ENCODE data around the gene EXOC3.

Gene EXOC3

GRCh38 chr5:490116-491106, 47.4 kb downstream of the EXOC3 start:
- TF ChIP-seq, protein P1, sequence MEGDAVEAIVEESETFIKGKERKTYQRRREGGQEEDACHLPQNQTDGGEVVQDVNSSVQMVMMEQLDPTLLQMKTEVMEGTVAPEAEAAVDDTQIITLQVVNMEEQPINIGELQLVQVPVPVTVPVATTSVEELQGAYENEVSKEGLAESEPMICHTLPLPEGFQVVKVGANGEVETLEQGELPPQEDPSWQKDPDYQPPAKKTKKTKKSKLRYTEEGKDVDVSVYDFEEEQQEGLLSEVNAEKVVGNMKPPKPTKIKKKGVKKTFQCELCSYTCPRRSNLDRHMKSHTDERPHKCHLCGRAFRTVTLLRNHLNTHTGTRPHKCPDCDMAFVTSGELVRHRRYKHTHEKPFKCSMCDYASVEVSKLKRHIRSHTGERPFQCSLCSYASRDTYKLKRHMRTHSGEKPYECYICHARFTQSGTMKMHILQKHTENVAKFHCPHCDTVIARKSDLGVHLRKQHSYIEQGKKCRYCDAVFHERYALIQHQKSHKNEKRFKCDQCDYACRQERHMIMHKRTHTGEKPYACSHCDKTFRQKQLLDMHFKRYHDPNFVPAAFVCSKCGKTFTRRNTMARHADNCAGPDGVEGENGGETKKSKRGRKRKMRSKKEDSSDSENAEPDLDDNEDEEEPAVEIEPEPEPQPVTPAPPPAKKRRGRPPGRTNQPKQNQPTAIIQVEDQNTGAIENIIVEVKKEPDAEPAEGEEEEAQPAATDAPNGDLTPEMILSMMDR (conservative IDR thresholded peaks at IDR 0.05; ENCODE audit: low read depth, low read length), result no peak
- DNase-seq (ENCODE audit: low read depth), result no peak
- no peak overlapping the region for H3K4me3 ChIP-seq (ENCODE audit: low read length)

- DNase-seq (ENCODE audit: low read depth), result no peak
- no peak overlapping the region for H3K4me3 ChIP-seq (ENCODE audit: low read length)
- TF ChIP-seq, protein P1 (conservative IDR thresholded peaks at IDR 0.05; ENCODE audit: low read depth, low read length), result no peak
Observed at GRCh38 chr5:491119-491855, 48.3 kb downstream of the EXOC3 start.

- no peak overlapping the region for H3K4me3 ChIP-seq (ENCODE audit: low read length)
- TF ChIP-seq, protein P1 (conservative IDR thresholded peaks at IDR 0.05; ENCODE audit: low read depth, low read length), result no peak
- DNase-seq (ENCODE audit: low read depth), result no peak
Observed at GRCh38 chr5:491856-492155, 48.8 kb downstream of the EXOC3 start.

GRCh38 chr5:492314-492893, 49.4 kb downstream of the EXOC3 start:
- TF ChIP-seq, protein P1 (conservative IDR thresholded peaks at IDR 0.05; ENCODE audit: low read depth, low read length), result no peak
- no peak for DNase-seq (ENCODE audit: low read depth)
- no peak overlapping the region for H3K4me3 ChIP-seq (ENCODE audit: low read length)

DNA sequence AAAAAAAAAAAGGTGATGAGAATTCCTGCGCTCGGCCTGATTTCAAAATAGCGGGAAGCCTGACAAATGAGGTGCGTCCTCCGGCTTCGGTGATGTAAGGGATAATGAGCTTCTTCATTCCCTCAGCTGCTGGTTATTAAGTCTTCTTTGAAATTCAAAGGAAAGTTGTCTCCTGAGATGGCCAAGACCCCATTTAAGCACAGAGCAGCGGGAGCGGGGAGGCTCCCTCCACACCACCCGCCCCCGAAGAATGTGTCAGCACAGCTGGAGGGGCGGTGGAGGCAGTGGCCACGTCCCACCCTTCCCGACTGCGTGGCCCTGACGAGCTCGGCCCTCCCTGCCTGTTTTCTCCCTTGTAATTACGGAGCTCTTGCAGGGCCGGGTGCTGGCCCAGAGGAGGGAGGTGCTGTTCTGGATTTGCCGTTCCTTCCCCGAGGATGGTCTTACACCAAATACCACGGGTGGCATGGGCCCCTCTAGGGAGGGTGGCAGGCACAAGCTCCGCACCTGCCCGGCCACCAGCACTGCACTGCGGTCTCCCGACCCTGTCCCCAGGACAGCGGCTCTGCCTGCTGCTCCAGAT, 50.2 kb downstream of the EXOC3 start:
- no peak for DNase-seq (ENCODE audit: low read depth)
- TF ChIP-seq, protein P1 (conservative IDR thresholded peaks at IDR 0.05; ENCODE audit: low read depth, low read length), result no peak
- no peak overlapping the region for H3K4me3 ChIP-seq (ENCODE audit: low read length)

DNA sequence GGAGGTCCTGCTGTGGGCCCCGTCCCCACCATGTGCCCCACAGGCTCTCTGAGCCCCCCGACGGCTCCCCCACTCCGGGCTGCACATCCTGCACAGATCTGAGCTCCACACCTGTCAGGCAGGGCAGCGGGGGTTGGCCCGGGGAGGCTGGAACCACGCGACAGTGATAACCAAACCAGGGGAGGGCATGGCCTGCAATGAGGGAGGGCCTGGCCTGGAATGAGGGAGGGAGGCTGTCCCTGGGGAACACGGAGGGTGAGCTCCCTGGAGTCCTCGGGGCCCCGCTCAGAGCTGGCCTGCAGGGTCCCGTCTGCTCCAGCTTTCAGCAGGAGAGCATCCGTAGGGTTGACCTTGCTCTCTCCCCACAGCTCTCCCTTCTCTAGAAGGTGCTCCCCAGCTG, 50.8 kb downstream of the EXOC3 start:
- no peak overlapping the region for H3K4me3 ChIP-seq (ENCODE audit: low read length)
- TF ChIP-seq, protein P1 (conservative IDR thresholded peaks at IDR 0.05; ENCODE audit: low read depth, low read length), result no peak
- DNase-seq (ENCODE audit: low read depth), result no peak

Data from retinal pigment epithelial cell (primary cell).